BE2C (cell line): Measurements from ENCODE around the gene NEU2.

ENCODE experiments used
- DNase-seq: peaks from one replicate; pipeline ENCODE4 v3.0.0-alpha.2; 2020
- H3K27me3 ChIP-seq: fragments of 250-450 bp; sonication (Bioruptor Pico); 2 replicates; pipeline ENCODE4 v1.5.1; 2020; ENCODE audit warnings: mild to moderate bottlenecking
- H3K36me3 ChIP-seq: fragments of 250-450 bp; sonication (Bioruptor Pico); 2 replicates; pipeline ENCODE4 v1.5.1; 2020; ENCODE audit warnings: mild to moderate bottlenecking
- H3K4me1 ChIP-seq: fragments of 250-450 bp; sonication (Bioruptor Pico); 2 replicates; pipeline ENCODE4 v1.5.1; 2020
- H3K4me3 ChIP-seq: 2 replicates; pipeline ENCODE4 v1.5.1; 2011; ENCODE audit warnings: low read depth, low read length
- H3K9me3 ChIP-seq: fragments of 250-450 bp; sonication (Bioruptor Pico); 2 replicates; pipeline ENCODE4 v1.5.1; 2020
- TF ChIP-seq, protein P1 (sequence below): IDR thresholded peaks from 2 replicates; pipeline ENCODE4 v1.5.1; 2012; ENCODE audit warnings: mild to moderate bottlenecking, low read depth, low read length

The NEU2 gene

DNA sequence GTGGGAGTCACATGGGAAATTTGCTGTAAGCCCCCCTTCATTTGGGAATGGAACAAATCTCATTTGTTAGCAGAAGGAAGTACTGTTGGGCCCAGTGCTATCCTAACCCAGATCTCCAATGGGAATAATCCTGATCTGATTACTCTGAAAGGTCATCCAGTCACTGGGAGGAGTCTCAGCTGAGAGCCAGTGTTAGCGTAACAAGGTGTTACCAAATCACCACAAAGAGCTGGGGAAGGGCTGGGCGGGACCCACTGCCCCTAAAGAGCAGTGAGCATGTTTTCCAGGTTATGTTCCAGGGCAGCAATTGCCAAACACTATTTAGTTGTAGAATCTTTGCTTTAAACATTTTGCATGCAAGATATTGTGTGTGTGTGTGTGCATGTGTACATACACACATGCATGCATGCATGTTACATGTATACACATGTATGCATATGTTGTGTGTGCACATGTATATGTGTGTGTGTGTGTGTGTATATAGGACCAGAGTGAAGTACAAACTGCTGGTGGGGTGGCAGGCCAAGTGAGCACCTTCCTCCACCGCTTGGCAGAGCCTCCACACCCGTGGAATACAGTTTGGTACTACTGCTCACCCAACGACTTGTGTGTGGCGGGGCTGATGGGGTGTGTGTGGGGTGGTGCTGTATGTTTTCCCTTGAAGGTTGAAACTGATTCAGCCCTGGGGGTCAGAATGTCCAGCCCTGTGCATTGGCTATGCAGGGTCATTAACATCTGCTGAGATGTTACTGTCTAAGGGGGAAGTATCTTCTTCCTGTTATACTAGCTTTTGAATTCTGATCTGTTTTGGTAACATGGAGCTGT, 42.9 kb downstream of the NEU2 start:
- TF ChIP-seq, protein P1, sequence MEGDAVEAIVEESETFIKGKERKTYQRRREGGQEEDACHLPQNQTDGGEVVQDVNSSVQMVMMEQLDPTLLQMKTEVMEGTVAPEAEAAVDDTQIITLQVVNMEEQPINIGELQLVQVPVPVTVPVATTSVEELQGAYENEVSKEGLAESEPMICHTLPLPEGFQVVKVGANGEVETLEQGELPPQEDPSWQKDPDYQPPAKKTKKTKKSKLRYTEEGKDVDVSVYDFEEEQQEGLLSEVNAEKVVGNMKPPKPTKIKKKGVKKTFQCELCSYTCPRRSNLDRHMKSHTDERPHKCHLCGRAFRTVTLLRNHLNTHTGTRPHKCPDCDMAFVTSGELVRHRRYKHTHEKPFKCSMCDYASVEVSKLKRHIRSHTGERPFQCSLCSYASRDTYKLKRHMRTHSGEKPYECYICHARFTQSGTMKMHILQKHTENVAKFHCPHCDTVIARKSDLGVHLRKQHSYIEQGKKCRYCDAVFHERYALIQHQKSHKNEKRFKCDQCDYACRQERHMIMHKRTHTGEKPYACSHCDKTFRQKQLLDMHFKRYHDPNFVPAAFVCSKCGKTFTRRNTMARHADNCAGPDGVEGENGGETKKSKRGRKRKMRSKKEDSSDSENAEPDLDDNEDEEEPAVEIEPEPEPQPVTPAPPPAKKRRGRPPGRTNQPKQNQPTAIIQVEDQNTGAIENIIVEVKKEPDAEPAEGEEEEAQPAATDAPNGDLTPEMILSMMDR: no peak
- Histone ChIP-seq H3K36me3 (no peaks in the 10 kb centered on the region), H3K4me1 (no peaks in the 10 kb centered on the region), H3K27me3 (no peaks in the 10 kb centered on the region), H3K4me3 (no peak overlapping the region), H3K9me3 (no peaks in the 10 kb centered on the region)
- no peak for DNase-seq

DNA sequence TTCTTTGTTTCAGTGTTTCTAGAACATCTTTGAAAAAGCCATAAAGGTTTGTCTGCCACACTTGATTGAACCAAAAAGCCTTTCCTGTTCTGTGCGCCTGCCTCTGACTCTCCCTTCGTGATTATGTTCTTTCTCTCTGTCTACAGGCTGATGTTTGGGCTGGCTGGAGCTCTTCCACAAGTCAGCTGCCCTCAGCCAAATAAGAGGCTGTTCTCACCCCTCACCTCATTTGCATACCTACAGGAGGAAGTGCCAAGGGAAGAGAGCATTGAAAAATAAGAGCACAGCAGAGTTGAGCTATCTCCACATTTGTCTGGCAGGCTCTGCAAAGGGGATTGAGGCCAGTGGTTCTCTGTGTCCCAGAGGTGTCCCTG, 43.5 kb downstream of the NEU2 start:
- H3K4me1 ChIP-seq: no peaks in the 10 kb centered on the region
- H3K9me3 ChIP-seq: no peaks in the 10 kb centered on the region
- no peak overlapping the region for H3K4me3 ChIP-seq
- TF ChIP-seq, protein P1: no peak
- peaks cover 5% of the 10 kb centered on the region; the same call in 1 of the 2 replicates for H3K27me3 ChIP-seq
- no peaks in the 10 kb centered on the region for H3K36me3 ChIP-seq
- no peak for DNase-seq

- Histone ChIP-seq H3K27me3 (peaks cover 5% of the 10 kb centered on the region; the same call in 1 of the 2 replicates), H3K36me3 (no peaks in the 10 kb centered on the region), H3K4me1 (no peaks in the 10 kb centered on the region), H3K4me3 (no peak overlapping the region), H3K9me3 (no peaks in the 10 kb centered on the region)
- TF ChIP-seq, protein P1: no peak
- no peak for DNase-seq
These were observed 44.3 kb downstream of the NEU2 start for GRCh38 chr2:233076749-233077148.

- DNase-seq: no peak
- no peaks in the 10 kb centered on the region for H3K9me3 ChIP-seq
- TF ChIP-seq, protein P1: no peak
- H3K36me3 ChIP-seq: no peaks in the 10 kb centered on the region
- H3K27me3 ChIP-seq: peaks cover 5% of the 10 kb centered on the region; the same call in 1 of the 2 replicates
- no peak overlapping the region for H3K4me3 ChIP-seq
- no peaks in the 10 kb centered on the region for H3K4me1 ChIP-seq
These were observed 47.0 kb downstream of the NEU2 start for GRCh38 chr2:233079473-233079877.

- DNase-seq: no peak
- H3K4me3 ChIP-seq: no peak overlapping the region
- no peaks in the 10 kb centered on the region for H3K4me1 ChIP-seq
- H3K36me3 ChIP-seq: no peaks in the 10 kb centered on the region
- peaks cover 5% of the 10 kb centered on the region for H3K27me3 ChIP-seq
- TF ChIP-seq, protein P1: no peak
- no peaks in the 10 kb centered on the region for H3K9me3 ChIP-seq
These were observed 47.7 kb downstream of the NEU2 start for GRCh38 chr2:233079953-233080835.

DNA sequence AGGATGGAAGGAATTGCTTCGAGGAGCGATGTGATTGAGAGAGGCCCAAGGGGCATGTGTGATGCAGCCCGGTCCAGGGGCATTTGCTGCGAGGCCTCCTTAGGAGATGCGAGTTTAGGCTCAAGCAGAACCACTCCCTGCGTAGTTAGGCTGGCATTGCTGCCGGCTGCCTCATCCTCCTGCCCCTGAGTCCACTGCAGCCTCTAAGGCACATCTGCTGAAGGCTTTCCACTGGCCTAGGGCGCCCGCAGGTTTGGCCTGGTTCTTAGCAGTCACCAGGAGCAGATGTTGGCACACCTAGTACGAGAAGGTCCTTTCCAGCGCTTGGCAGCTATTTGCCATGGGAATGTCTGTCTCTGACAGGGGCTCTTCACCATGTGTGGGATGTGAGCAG, 48.4 kb downstream of the NEU2 start:
- no peaks in the 10 kb centered on the region for H3K36me3 ChIP-seq
- TF ChIP-seq, protein P1: no peak
- no peaks in the 10 kb centered on the region for H3K4me1 ChIP-seq
- no peak for DNase-seq
- peaks cover 10% of the 10 kb centered on the region for H3K27me3 ChIP-seq
- no peak overlapping the region for H3K4me3 ChIP-seq
- no peaks in the 10 kb centered on the region for H3K9me3 ChIP-seq
